GM12875 (cell line): ENCODE results near the gene CNOT1.
A peak's percentile ranks its signal among the peaks of the same experiment; 100 is the strongest.

ENCODE experiments used
- H3K4me3 ChIP-seq: one replicate; pipeline ENCODE4 v1.5.1; 2011; ENCODE audit warnings: low read depth, low read length, control low read depth
- TF ChIP-seq, protein P1 (sequence below): IDR thresholded peaks from 2 replicates; pipeline ENCODE4 v1.5.1; 2011; ENCODE audit warnings: low read depth, mild to moderate bottlenecking, control low read depth, inconsistent platforms, low read length, moderate library complexity, borderline replicate concordance; ENCODE audit not compliant: insufficient read depth

CNOT1 gene

DNA sequence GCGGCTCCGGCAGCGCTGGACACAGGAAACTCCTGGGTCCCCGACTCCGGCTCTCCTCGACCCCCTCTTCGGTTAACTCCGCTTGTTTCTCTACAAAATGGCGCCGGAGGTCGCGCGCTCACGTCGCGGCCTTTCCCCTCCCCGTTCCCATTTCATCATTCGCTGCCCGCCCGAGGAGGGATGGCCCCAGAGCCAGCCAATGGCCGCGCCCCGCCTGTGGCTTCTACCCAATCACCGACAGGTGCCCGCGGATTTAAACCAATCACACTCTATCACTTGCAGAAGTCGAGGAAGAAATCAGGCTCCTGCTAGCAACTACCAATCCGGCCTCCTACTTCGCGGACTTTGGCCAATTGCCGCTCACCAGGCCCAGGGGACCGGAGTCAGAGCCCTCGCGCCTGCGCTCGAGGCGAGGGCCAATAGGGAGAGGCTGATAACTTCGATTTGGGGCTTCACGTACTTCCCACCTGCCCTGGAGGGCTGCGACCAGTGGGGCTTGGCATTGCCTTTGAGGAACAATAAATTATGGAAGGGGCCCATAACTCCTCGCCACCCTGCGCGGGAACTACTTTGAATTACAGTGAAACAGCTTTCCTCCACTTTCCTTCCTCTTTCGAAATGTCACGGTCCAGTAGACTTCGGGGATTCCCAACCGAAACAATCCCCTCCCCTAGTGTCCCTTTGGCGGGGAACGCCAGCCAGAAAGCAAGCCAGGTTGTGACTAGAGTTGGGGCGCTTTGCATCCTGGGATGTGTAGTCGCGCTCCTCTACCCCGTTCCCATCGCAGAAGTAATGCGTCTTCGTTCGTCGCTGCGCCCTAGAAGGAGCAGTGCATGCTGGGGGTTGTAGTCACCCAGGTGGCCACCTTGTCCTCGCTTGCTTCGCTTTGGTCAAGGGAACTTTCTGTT, at the start of gene CNOT1:
Gene CNOT1, minus strand, starts transcription at position 94 of the 908 bp plus-strand sequence. CDS start 30,489 bp downstream, outside the sequence.
- TF ChIP-seq, protein P1, sequence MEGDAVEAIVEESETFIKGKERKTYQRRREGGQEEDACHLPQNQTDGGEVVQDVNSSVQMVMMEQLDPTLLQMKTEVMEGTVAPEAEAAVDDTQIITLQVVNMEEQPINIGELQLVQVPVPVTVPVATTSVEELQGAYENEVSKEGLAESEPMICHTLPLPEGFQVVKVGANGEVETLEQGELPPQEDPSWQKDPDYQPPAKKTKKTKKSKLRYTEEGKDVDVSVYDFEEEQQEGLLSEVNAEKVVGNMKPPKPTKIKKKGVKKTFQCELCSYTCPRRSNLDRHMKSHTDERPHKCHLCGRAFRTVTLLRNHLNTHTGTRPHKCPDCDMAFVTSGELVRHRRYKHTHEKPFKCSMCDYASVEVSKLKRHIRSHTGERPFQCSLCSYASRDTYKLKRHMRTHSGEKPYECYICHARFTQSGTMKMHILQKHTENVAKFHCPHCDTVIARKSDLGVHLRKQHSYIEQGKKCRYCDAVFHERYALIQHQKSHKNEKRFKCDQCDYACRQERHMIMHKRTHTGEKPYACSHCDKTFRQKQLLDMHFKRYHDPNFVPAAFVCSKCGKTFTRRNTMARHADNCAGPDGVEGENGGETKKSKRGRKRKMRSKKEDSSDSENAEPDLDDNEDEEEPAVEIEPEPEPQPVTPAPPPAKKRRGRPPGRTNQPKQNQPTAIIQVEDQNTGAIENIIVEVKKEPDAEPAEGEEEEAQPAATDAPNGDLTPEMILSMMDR, result no peak
- peak within 1 kb of the TSS; percentile 68 for H3K4me3 ChIP-seq

DNA sequence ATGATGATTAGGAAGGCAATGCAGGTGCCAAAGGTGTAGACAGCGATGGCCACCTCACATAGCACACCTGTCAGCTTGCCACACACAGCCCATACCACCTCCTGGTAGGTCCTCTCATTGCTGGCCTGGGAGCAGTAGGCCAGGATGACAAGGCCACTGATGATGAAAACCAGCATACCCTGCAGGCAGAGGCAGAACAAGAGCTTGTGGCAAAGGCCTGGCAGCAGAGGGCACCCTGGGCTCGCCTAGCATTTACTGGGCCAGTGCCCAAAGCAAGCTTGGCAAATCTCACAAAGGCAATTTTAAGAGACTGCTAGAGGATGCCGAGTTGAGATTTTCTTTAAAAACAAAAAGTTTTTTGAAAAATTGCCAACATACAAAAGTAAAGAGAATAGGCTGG, 49.1 kb upstream of the CNOT1 start:
- TF ChIP-seq, protein P1, result 0 out of 2 replicates have a peak, but pooled peaks have one; percentile 7
- no peak overlapping the region for H3K4me3 ChIP-seq

DNA sequence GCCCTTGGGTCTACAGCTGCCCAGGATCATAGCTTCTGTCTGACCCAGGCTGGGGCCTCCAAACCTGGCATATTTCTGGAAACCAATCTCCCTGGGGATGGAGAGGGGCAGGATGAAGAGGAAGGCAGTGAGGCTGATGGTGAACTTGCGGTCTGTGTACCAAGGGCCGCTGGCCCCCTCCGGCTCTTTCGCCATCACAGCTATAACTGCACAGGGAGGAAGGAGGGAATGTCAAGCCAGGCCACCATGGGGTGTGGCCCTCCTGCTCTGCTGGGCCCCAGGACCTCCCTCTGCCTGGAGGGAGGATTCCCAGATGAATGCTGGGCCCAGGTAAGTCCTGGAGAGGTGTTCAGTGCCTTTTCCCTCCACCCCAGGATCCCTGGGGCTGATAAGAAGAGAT, 48.6 kb upstream of the CNOT1 start:
- TF ChIP-seq, protein P1, result no peak
- no peak overlapping the region for H3K4me3 ChIP-seq

DNA sequence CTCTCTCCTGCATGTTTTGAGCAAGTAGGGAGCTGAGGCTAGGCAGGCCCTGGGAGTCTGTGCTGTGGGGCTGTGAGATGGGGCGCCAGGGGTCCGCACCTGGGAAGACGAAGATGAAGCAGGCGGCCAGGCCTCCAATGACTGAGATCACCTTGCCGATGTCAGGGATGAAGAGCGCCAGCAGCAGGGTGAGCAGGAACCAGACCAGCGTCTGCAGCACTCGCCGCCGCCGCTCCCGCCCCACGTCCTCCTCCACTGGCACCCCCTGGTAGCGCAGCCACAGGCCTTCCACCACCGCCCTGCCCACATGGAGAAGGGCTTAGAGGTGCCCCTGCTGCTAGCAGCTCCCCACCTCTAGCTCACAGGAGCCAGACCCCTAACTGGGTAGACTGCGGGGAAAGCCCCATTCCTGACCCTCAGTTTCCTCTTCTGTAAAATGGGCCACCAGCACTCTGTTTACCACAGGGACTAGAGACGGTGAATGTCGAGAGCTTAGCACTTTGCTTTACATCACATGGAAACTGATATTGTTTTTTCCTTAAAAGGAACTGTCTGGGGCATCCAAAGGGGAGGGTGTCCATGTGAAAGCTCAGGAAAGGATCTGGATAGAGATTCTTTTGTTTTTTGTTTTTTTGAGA, 41.4 kb upstream of the CNOT1 start:
- H3K4me3 ChIP-seq, result no peak overlapping the region
- TF ChIP-seq, protein P1, result no peak

DNA sequence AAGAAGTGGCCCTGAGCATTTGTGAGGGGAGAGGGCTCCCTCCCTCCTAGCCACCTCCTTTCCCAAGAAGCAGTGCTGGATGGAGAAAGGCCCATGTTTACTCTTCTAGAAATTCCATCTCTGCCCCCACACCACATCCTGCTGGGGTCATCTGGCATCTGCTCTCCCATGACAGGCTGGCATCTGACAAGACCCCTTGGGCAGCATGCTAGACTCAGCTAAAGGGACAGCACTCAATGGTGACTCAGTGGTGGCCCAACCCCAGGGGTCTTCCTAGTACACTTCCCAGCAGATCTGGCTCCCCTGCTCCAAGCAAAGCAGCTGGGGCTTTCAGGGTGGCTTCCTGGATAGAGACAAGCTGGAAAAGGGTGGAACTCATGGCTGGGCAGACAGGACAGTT, 40.6 kb upstream of the CNOT1 start:
- no peak overlapping the region for H3K4me3 ChIP-seq
- TF ChIP-seq, protein P1, result no peak

DNA sequence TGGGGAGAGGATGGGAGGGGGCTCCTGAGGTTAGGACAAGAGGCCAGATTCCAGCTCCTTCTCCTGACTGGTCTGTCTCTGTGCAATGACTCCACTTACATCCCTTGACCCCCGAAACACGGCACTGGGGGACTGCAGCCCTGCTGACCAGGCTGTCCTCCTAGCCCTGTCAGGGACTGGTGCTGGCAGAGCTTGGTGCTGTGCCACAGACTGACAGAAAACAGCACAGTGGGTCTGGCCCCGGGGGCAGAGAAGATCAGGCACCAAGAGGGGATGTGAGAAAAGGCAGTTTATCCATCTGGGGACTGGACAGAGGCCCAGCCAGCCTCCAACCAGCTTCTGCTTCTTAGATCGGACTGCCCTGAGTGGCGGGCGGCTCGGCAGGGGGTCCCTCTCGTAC, 35.6 kb upstream of the CNOT1 start:
- no peak overlapping the region for H3K4me3 ChIP-seq
- TF ChIP-seq, protein P1, result no peak
